ENCODE measurements around the gene SLC27A6.
"Not testable (repeated sequence)": the region's sequence is repeated elsewhere in the genome, so short reads cannot be mapped to it uniquely, and the experiment has no call there.

SLC27A6 gene, protein sequence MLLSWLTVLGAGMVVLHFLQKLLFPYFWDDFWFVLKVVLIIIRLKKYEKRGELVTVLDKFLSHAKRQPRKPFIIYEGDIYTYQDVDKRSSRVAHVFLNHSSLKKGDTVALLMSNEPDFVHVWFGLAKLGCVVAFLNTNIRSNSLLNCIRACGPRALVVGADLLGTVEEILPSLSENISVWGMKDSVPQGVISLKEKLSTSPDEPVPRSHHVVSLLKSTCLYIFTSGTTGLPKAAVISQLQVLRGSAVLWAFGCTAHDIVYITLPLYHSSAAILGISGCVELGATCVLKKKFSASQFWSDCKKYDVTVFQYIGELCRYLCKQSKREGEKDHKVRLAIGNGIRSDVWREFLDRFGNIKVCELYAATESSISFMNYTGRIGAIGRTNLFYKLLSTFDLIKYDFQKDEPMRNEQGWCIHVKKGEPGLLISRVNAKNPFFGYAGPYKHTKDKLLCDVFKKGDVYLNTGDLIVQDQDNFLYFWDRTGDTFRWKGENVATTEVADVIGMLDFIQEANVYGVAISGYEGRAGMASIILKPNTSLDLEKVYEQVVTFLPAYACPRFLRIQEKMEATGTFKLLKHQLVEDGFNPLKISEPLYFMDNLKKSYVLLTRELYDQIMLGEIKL

DNA sequence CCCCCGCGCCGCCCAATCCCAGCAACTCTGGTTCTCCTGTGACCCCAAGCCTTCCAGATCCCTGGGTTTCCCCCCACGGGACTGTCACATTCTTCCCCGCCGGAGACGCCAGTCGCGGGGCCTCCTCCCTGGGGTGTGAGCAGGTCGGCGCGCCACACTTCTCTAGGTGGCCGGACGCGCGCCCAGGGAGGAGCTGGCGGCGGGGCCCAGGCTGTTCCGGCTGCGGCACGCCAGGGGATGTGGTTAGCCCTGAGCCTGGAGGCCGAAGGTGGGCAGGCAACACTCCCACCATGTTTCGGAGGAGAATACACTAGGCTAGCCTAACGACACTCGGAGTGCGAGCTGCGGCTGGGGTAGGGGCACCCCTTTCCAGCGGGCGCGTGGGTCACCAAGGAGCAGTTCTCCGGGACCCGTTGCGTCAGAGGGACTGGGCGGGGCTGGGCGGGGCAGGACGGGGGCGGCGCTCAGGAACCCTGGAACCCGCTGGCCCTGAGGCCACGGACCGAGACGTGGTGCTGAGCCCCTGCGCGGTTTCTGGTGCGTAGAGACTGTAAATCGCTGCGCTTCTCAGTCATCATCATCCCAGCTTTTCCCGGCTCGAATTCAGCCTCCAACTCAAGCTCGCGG lies at the start of gene SLC27A6:
Gene SLC27A6 (plus strand): TSS at position 478 of the 627 bp plus-strand sequence. CDS start 650 bp downstream, outside the sequence.
- DNase-seq (ENCODE audit: low read depth in 2 of 2) = no peak

DNA sequence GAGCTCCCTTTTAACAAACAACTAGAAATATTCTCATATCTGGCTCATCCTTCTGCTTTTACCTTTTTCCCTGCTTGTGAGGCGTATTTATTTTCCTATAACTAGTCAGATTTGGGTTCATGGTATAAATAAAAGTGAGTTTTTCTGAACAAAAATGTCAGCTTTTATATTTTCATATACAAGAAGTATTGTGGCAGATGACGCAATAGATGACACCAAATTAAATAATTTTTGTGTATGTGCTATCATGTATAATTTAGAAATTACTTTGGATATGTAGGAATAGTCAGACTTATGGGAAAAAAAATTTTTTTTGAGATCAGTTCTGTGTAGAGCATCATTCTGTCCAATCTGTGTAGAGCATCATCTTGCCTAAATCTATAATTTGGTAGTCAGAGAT lies 45.7 kb upstream of the SLC27A6 start:
- DNase-seq (ENCODE audit: low read depth in 2 of 2) = no peak

DNA sequence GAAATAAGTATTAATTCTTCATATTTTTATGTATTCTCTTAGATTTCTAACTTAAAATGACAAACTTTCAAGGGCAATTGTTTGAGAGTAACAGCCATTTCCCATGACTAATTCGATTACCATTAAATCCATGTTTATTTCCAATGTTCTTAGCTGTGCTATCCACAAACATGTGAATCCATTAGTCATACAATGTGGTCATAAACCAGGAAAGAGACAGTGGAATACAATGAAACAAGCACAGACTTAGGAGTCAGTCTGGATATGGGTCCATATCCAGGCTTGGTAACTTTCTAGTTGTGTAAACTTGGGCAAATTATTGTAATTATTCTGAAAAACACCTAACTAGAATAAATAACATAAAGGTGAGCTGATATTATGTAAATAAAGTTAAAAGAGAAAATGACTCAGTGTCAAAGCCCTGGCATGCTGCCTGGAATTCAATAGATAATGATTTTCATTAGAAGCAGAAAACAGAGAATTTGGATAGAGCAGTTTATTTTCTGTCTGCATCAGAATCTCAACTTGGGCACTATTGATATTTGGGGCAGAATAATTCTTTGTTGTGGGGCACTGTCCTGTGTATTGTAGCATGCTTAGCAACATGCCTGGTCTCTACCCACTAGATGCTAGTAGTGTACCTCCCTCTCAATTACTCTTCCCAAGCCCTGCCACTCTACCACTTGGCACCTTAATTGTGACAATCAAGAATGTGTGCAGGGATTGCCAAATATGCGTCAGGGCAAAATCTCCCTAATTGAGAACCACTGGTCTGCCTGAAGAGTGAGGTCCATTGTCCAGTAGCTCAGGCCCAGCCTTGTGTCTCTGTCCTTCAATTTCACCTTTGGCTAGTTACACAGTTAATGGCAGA lies 44.7 kb upstream of the SLC27A6 start:
- DNase-seq (ENCODE audit: low read depth in 2 of 2) = no peak

DNA sequence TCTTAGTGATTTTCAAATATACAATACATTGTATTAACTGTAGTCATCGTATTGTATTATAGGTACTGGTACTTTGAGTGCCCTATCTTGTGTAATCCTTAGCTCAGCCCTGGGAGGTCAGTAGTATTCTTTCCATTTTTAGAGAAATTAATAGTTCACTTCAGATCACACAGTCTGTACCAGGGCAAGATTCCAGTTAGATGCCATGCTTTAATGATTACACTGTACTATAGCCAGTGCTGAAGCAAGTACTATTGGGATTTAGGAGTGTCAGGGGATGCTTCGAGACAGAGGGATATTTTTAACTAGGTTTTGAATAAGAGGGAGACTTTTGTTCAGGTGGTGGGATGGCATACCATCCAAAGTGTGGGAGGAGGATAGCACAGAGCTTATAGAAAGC lies 41.0 kb upstream of the SLC27A6 start:
- DNase-seq (ENCODE audit: low read depth in 2 of 2) = no peak

DNA sequence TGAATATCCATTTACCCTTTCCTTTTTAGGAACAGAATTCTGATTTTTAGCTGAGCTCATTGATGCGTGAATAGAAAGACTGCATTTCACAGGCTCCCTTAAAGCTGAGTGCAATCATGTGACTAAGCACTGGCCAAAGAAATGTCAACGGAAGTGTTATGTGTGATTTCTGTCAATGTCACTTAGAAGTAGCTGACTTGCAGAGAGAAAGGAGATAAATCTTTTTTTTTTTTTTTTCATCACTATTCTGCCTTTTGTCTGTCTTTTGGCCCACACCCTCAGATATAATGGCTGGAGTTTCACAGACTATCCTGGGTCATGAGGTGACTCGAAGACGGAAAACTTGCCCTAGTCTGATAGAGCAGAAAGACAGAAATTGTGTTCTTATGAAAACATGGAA lies 39.3 kb upstream of the SLC27A6 start:
- no peak for DNase-seq (ENCODE audit: low read depth in 2 of 2)

DNA sequence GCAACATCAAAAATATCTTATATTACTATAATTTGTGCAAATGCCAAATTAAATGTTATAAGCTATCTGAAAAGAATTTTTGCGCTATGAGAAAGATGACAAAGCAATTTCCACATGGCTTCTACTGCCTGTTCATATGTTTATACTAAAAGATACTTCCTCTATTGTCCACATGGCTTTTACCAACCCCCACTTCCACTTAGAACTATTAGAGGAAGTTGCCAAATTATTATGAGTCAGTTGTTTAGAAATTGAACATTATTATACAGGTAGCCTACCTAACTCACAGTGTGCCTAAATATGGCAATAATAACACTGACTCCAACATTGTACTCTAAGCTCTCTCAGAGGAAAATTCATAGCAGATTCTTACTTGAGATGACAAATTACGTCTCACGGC lies 37.6 kb upstream of the SLC27A6 start:
- DNase-seq (ENCODE audit: low read depth in 2 of 2) = no peak

DNA sequence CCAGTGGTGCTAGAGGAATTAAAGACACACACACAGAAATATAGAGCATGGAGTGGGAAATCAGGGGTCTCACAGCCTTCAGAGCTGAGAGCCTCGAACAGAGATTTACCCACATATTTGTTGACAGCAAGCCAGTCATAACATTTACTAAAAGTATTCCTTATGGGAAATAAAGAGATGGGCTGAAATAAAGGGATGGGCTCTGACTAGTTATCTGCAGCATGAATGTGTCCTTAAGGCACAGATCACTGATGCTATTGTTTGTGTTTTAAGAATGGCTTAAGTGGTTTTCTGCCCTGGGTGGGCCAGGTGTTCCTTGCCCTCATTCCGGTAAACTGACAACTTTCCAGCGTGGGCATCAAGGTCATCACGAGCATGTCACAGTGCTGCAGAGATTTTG lies 33.1 kb upstream of the SLC27A6 start:
- not testable (repeated sequence) for DNase-seq (ENCODE audit: low read depth in 2 of 2)

DNA sequence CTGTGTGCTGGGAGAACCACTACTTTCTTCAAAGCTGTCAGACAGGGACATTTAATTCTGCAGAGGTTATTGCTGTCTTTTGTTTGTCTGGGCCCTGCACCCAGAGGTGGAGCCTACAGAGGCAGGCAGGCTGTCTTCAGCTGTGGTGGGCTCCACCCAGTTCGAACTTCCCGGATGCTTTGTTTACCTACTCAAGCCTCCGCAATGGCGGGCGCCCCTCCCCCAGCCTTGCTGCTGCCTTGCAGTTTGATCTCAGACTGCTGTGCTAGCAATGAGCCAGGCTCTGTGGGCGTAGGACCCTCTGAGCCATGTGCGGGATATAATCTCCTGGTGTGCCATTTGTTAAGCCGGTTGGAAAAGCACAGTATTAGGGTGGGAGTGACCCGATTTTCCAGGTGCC lies 22.2 kb upstream of the SLC27A6 start:
- not testable (repeated sequence) for DNase-seq (ENCODE audit: low read depth in 2 of 2)

DNA sequence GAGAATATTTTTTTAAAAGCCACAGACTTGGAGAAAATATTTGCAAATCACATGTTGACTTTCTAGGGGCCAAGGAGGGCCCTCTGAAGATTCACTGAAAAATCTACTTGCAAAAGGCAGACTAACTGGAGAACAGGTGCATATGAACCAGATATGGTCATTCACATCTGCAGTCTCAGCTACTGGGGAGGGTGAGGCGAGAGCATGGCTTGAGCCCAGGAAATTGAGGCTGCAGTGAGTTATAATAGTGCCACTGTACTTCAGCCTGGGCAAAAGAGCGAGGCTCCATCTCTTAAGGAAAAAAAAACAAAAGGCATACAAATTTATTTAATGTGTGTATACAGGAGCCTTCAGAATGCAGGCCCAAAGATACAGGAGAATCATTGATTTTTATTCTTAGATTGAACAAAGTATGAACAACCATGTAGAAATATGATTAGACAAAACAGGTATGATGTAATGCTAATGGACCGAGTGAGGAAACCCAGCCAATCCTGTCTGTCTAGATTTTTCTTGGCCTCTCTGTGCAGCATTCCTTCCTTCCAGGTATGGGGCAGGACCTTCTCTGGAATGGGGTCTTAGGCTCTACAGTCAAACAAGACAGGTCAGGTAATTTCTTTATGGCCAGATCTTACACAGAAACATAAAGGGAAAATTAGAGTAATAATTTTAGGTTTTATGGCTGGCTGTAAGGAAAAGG lies 15.3 kb upstream of the SLC27A6 start:
- no peak for DNase-seq (ENCODE audit: low read depth in 2 of 2)

DNA sequence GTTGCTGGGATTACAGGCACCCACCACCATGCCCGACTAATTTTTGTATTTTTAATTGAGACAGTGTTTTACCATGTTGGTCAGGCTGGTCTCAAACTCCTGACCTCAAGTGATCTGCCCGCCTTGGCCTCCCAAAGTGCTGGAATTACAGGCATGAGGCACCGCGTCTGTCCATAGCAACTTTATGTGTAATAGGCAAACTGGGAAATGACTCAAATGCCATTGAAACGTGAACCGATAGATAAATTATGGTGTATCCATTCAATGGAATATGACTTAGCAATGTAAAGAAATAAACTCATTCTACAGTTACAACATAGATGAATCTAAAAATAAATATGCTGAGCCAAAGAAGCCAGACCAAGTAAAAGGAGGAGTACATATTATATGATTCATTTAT lies 14.0 kb upstream of the SLC27A6 start:
- DNase-seq (ENCODE audit: low read depth in 2 of 2) = not testable (repeated sequence)

DNA sequence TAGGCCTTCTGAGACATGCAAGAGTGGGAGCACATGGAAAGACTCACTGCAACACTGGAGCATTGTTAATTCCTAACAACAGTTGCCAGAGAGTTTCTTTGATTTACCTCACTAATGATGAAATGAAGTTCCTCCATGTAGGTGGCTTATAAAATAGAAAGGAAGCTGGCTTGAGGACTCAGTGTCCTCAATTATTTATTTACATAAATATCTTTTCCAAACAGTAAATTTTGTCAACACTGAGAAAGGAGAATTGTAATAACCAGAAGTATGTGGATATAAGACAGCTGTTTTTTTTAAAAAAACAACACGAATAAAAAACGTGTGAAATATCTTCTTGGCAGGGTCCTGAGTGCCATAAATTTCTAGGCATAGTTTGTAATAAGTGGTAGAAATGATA lies 9.1 kb upstream of the SLC27A6 start:
- no peak for DNase-seq (ENCODE audit: low read depth in 2 of 2)

DNA sequence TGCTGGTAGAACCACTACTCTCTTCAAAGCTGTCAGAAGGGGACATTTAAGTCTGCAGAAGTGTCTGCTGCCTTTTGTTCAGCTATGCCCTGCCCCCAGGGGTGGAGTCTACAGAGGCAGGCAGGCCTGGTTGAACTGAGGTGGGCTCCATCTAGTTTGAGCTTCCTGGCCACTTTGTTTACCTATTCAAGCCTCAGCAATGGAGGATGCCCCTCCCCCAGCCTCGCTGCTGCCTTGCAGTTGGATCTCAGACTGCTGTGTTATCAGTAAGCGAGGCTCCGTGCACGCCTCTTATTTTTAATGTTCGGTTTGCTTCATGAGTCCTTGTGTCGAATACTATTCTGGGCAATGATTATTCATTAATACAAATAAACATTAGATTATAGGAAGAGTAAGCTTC lies 3.1 kb upstream of the SLC27A6 start:
- DNase-seq (ENCODE audit: low read depth in 2 of 2) = no peak

DNA sequence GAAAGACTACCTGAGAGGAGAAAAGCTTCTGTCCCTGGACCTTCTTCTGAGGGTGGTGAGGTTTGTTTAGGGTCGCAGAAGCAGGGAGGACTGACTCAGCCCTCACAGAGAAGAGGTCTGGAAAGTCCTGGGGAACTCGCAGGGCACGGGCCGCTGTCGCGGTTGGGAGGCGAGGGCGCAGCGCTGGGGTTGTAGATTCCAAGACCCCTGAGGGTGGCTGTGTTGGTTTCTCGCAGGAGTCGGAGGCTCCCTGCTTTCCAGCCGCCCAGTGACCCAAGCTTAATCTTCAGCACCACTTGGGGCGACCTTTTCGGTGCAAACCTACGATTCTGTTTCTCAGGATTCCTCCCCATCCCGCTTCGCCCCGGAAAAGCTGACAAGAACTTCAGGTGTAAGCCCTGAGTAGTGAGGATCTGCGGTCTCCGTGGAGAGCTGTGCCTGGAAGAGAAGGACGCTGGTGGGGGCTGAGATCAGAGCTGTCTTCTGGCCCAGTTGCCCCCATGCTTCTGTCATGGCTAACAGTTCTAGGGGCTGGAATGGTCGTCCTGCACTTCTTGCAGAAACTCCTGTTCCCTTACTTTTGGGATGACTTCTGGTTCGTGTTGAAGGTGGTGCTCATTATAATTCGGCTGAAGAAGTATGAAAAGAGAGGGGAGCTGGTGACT lies 482 bp downstream of the SLC27A6 start:
- DNase-seq (ENCODE audit: low read depth in 2 of 2) = no peak

DNA sequence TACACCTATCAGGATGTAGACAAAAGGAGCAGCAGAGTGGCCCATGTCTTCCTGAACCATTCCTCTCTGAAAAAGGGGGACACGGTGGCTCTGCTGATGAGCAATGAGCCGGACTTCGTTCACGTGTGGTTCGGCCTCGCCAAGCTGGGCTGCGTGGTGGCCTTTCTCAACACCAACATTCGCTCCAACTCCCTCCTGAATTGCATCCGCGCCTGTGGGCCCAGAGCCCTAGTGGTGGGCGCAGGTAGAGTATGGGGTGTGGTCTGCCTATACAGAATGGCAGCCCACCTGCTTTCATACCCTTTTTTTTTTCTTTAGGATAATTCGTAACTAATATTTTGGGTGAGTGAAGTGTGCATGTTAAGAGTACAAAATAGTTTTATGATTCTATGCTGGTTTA lies 1.1 kb downstream of the SLC27A6 start:
- DNase-seq (ENCODE audit: low read depth in 2 of 2) = no peak

DNA sequence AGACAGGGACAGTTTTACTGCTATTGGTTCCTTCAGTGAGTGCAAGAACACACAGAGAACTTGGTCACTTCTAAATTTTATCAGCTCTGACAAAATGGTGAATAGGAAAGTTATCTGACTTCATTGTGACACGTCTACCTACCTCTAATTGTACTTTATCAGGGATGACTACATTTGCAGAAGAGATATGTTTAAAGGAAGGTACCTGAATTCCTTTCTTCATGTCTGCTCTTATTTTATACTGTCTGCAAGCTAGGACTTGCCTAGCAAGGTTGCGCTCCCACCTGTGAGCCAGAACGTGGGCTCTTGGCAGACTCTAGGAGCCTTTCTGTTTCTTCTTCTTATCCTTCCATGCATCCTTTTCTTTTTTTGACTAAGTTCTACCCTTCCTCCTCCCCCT lies 1.6 kb downstream of the SLC27A6 start:
- DNase-seq (ENCODE audit: low read depth in 2 of 2) = no peak

DNA sequence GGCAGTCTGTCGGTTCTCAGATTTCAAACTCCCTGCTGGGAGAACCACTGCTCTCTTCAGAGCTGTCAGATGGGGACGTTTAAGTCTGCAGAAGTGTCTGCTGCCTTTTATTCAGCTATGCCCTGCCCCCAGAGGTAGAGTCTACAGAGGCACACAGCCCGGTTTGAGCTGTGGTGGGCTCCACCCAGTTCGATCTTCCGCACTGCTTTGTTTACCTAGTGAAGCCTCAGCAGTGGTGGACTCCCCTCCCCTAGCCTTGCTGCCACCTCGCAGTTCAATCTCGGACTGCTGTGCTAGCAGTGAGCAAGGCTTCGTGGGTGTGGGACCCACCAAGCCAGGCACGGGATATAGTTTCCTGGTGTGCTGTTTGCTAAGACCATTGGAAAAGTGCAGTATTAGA lies 8.0 kb downstream of the SLC27A6 start:
- no peak for DNase-seq (ENCODE audit: low read depth in 2 of 2)

DNA sequence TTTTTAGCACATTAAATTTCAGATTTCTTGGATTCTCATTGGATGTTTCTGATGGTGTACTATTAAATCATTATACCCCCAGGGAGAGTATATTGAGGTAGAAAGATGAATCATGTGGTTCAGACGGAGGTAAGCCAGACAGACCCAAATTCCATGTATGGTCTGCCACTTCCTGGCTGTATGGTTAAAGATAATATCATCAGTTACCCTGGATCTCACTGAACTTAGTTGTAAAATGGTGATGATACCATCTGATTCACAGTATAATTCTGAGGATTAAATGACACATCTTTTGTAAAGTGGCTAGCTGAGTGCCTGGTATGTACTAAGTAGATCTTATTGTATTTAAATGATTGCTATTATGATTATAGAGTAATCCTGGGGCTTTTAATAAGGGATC lies 9.3 kb downstream of the SLC27A6 start:
- DNase-seq (ENCODE audit: low read depth in 2 of 2) = no peak

DNA sequence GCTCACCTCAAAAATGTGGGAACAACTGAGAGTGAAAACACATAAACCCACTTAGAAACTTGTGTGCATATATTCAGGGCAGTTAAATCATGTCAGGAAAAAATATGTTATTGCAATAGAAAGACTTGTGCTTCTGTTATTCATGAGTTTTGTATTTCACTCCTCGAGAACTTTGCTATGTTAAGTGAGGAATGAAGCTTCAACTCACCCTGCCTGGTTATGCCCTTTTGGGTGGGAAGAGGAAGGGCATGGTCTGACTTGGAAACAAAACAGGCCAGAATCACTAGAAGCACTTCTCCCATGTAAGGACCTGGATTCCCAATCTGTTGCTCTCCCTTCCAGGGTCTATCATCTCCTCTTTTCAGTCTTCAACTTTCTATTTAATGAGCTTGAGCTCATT lies 14.5 kb downstream of the SLC27A6 start:
- DNase-seq (ENCODE audit: low read depth in 2 of 2) = no peak

DNA sequence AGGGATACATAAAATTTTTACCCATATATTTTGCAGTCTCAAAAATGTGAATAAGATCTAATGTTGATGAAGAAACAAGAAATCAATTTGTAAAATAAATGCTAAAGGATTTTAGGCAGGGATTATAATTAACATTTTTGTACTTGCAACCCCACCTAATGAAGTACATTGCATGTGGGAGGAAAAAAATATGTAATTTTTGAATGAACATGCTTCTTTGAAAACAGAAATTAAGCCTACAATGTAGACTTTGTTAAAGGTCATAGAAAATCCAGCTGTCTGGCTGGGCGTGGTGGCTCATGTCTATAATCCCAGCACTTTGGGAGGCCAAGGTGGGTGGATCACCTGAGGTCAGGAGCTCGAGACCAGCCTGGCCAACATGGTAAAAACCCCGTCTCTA lies 15.6 kb downstream of the SLC27A6 start:
- no peak for DNase-seq (ENCODE audit: low read depth in 2 of 2)

DNA sequence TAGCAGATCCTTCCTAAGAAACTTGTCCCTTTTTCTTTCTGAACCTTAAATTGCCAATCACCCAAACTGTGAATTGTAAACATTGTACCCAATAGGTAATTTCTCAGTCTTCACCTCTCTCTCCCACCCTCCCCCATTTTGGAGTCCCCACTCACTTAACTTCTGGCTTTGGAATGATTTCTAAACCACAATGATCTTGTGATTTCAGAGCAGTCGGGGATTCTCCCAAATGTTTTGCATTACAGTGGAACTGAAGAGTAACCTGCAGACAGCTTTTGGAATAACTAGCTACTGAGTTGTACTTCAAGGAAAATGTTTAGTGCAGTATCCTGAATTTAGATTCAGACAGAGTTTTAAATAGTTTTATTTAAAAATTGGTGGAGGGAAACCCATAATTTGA lies 19.2 kb downstream of the SLC27A6 start:
- DNase-seq (ENCODE audit: low read depth in 2 of 2) = no peak

DNA sequence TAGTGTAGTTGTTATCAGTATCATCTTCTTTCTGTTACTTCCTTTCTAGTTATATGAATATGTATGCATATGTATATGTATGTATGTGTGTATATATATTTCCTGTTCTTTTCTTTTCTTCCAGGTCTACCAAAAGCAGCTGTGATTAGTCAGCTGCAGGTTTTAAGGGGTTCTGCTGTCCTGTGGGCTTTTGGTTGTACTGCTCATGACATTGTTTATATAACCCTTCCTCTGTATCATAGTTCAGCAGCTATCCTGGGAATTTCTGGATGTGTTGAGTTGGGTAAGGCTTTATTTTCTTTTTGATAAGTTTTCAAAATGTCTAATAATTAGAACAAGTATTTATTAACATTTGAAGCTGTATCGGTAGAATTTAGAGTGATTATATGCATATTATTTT lies 23.2 kb downstream of the SLC27A6 start:
- DNase-seq (ENCODE audit: low read depth in 2 of 2) = no peak

Data from stimulated activated CD4-positive, alpha-beta T cell treated with anti-CD3 and anti-CD28 coated beads, Interleukin-1b, Interleukin-23, amount 100 ng/mL, for 4 hours (primary cell).